NOMO-1 (cell line): ENCODE data around the gene CCDC136.

Source experiments
- DNase-seq, 2 experiments: peaks; one replicate each; lab custom pipeline; 2025; ENCODE audit not compliant: unreplicated experiment in 2 of 2; lab: John Stamatoyannopoulos, UW

CCDC136 gene

GRCh38 chr7:128801667-128802418, 10.1 kb downstream of the CCDC136 start:
- no peak for DNase-seq

DNA sequence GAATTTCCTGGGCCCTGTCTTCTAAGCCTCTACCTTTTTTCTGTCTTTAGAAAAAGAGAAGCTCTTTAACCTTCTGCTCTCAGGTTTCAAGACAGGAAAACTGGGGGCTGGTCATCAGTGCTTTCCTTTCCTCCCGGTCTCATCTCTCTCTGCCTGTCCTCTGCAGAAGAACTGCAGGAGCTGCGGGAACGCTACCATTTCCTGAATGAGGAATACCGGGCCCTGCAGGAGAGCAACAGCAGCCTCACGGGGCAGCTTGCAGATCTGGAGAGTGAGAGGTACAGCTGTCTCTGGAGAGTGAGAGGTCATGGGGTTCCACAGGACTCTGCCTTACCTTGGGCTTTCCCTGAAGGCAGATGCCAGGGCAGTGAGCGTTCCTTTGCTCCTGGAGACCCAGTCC, 12.7 kb downstream of the CCDC136 start:
- no peak for DNase-seq

- no peak for DNase-seq
Observed at GRCh38 chr7:128805225-128805624, 13.5 kb downstream of the CCDC136 start.

DNA sequence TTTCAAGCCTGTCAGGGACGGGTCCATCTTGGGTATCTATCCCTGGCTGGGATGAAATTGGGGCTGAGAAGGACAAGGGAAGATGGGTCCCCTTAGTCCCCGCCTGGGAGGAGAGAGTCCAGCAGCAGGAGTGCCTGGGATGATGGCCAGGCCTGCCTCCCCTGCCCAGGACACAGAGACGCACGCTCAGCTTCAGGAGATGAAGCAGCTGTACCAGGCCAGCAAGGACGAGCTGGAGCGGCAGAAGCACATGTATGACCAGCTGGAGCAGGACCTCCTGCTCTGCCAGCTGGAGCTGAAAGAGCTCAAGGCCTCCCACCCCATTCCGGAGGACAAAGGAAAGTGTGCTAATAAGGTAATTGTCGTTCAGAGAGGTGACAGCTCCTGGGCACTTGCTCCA, 15.4 kb downstream of the CCDC136 start:
- DNase-seq, result no peak

DNA sequence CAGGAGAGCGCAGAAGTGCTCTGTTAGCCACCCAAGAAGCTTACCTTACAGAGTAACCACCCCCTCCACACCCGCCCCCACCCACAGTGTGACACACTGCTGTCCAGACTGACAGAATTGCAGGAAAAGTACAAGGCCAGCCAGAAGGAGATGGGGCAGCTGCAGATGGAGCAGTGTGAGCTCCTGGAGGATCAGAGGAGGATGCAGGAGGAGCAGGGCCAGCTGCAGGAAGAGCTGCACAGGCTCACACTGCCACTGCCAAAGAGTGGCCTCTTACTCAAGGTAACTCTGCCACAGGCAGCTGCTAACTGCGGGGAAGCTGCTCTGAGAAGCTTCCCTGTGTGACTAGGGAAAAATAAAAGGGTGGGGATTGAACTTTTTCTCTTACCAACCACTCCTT, 17.6 kb downstream of the CCDC136 start:
- DNase-seq, result no peak

DNA sequence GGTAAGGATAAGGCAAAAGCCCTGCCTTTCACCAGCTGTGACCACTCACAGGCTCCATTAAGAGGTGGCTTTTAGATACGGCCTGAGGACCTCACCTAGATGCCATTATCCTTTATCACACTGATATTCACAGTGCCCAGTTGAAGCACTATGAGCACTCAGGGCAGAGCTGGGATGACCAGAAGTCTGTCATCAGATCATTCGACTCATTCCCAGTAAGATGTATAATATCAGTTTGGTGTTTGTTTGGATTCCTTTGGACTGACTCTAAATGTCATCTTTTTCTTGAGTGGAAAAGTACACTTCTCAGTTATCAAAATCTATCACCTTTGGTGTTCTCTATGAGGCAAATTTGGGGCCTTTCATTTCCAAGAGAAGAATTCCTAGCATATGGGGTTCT, 18.7 kb downstream of the CCDC136 start:
- no peak for DNase-seq

- no peak for DNase-seq
Observed at GRCh38 chr7:128810997-128811396, 19.2 kb downstream of the CCDC136 start.

- no peak for DNase-seq
Observed at GRCh38 chr7:128811631-128812430, 20.1 kb downstream of the CCDC136 start.

GRCh38 chr7:128812514-128813168, 20.9 kb downstream of the CCDC136 start:
- peak; percentile 2 to 16 for DNase-seq

- DNase-seq, result no peak
Observed at GRCh38 chr7:128814499-128814898, 22.7 kb downstream of the CCDC136 start.

DNA sequence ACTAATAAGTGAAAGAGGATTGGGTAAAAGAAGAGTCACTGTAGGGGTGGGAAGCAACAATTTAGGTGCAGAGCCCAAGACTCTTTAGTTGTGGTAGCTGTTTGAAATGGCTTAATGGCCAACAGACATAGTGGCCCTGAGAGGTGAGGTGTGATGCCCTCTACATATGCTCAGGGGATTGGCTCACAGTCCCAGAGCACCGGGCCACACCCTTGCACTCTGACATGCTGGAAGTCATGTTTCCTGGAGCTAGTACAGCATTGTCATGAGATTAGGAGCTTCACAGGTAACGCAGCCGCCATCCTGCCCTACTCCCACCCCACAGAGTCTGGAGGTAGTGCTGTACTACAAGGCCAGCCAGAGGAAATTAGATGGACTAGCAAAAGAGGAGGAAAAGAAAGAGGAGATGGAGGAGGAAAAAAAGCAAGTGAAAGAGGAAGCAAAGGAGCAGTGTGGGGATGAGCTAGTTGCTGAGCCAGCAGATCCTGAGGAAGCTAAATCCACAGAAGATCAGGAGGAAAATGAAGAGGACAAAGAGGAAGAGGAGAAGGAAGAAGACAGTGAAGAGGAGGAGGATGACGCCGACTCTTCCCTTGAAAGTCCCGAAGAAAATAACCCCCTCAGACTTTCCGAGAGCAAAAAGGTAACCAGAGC, 23.6 kb downstream of the CCDC136 start:
- peak in 1 of 2 experiments; percentile 4 for DNase-seq

- no peak for DNase-seq
Observed at GRCh38 chr7:128818694-128819093, 26.9 kb downstream of the CCDC136 start.

DNA sequence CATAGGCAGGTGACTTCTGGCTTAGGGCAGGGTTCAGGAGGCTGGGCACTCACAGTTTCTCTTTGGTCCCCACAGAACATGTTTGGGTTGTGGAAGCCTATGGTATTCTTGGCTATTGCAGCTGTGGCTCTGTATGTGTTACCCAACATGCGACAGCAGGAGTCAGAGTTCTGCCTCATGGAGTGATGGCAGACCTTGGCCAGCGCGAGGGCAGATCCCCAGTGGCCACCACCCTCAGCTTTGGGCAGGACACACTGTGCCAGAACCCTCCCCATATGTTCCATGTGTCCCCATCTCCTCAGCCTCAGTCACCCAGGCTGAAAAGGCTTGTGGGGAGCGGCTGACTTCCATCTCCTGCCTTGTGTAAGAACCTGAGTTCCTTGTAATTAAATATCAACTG, 30.0 kb downstream of the CCDC136 start:
- DNase-seq, result no peak

- DNase-seq, result no peak
Observed at GRCh38 chr7:128826512-128826911, 34.7 kb downstream of the CCDC136 start.

DNA sequence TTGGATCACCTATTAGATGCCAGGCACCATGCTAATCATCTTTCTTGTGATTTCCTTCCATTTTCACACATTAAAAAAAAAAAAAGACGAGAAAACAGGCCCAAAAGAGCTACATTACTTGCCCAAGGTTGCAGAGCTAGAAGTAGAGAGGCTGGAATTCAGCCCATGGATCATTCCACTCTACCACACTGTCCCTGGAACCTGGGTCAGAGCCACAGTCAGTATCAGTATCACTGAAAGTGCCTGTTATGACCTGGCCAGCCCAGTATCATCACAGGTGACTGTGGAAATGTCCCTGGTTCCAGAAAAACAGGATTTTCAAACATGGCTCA, 35.1 kb downstream of the CCDC136 start:
- DNase-seq, result no peak

GRCh38 chr7:128827248-128827958, 35.6 kb downstream of the CCDC136 start:
- no peak for DNase-seq

- DNase-seq, result no peak
Observed at GRCh38 chr7:128827971-128828711, 36.4 kb downstream of the CCDC136 start.

- DNase-seq, result no peak
Observed at GRCh38 chr7:128829391-128830166, 37.8 kb downstream of the CCDC136 start.
